DND-41 (cell line): ENCODE results near the gene BLTP2.

Source experiments
- EZH2 ChIP-seq: IDR thresholded peaks from 3 replicates; pipeline ENCODE4 v1.6.1; 2012; ENCODE audit warnings: borderline replicate concordance, low read depth, mild to moderate bottlenecking, moderate library complexity, low read length, inconsistent platforms; ENCODE audit not compliant: severe bottlenecking
- TF ChIP-seq, protein P1 (sequence below): IDR thresholded peaks from 2 replicates; pipeline ENCODE4 v1.5.1; 2012; ENCODE audit warnings: borderline replicate concordance, low read length, moderate library complexity, mild to moderate bottlenecking; ENCODE audit not compliant: poor library complexity, severe bottlenecking; ENCODE audit errors: extremely low read depth

DNA sequence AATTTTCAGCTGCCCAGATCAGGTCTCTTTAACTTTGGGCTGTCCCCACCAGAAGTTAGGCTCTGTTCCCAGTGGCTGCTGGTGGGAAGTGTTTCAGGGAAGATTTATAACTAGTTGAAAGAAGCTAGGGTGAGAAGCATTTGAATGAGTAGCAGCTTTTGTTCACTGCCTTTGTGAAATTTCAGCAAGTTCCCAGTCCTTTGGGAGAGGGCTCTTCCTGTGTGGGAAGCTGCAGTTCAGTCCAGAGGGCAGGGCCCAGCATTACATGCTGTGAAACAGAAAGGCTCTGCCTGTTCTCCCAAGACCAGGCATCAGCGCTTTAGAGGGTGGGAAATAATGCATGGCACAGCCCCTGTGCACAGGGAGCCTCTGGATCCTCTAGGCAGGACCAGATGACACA lies 48.9 kb upstream of the BLTP2 start:
- TF ChIP-seq, protein P1, sequence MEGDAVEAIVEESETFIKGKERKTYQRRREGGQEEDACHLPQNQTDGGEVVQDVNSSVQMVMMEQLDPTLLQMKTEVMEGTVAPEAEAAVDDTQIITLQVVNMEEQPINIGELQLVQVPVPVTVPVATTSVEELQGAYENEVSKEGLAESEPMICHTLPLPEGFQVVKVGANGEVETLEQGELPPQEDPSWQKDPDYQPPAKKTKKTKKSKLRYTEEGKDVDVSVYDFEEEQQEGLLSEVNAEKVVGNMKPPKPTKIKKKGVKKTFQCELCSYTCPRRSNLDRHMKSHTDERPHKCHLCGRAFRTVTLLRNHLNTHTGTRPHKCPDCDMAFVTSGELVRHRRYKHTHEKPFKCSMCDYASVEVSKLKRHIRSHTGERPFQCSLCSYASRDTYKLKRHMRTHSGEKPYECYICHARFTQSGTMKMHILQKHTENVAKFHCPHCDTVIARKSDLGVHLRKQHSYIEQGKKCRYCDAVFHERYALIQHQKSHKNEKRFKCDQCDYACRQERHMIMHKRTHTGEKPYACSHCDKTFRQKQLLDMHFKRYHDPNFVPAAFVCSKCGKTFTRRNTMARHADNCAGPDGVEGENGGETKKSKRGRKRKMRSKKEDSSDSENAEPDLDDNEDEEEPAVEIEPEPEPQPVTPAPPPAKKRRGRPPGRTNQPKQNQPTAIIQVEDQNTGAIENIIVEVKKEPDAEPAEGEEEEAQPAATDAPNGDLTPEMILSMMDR, result no peak
- TF ChIP-seq EZH2, result no peak
